Endothelial cell of umbilical vein (primary cell): Measurements from ENCODE around the gene MPL. TPM values are rescaled to one million over a fixed set of nuclear protein-coding genes. Genes with fewer than 3 reads are reported as not detected.

Experiments used
- BruUV-seq: library from RNA; stranded (reverse); fragments of 400-500 nt; replicated peaks from 2 replicates; lab custom pipeline; 2021; lab: Mats Ljungman, UMichigan
- CTCF ChIA-PET: fragments of 300-600, 350-600 bp; sonication (Branson Sonifier 250); formaldehyde crosslinking; loops from one replicate; lab custom pipeline; 2021; ENCODE audit warnings: antibody characterized with exemption, inconsistent platforms; lab: Charles Lee
- POLR2A ChIA-PET: fragments of 300-600, 350-600 bp; sonication (Branson Sonifier 250); formaldehyde crosslinking; loops from one replicate; lab custom pipeline; 2021; ENCODE audit warnings: antibody characterized with exemption, inconsistent platforms; lab: Charles Lee
- DNase-seq: peaks from one replicate; pipeline ENCODE4 v3.0.0-alpha.2; 2011; ENCODE audit warnings: low read depth, low spot score
- FAIRE-seq: peaks from 2 replicates; lab custom pipeline; 2011; peaks lifted over from hg19 to GRCh38; lab: Jason Lieb, UNC
- H2AFZ ChIP-seq: 2 replicates; pipeline ENCODE4 v1.6.0; 2012; ENCODE audit warnings: low read depth, low read length, control low read depth, inconsistent platforms
- H3K27ac ChIP-seq: 2 replicates; pipeline ENCODE4 v1.5.1; 2011; ENCODE audit warnings: low read depth, mild to moderate bottlenecking, control low read depth, low read length, moderate library complexity; ENCODE audit not compliant: insufficient read depth
- H3K27me3 ChIP-seq, 2 experiments: 2 replicates each; pipeline versions ENCODE4 v1.6.0 to v1.6.1; 2011; ENCODE audit warnings: low read length in 2 of 2, mixed read lengths in 1 of 2; ENCODE audit not compliant: control insufficient read depth in 2 of 2, insufficient read depth in 2 of 2
- H3K36me3 ChIP-seq, 2 experiments: 2 replicates in 1 of 2; 3 replicates in 1 of 2; pipeline ENCODE4 v1.5.1; 2011; ENCODE audit warnings: low read length in 2 of 2, mild to moderate bottlenecking in 1 of 2, moderate library complexity in 1 of 2; ENCODE audit not compliant: control insufficient read depth in 2 of 2, insufficient read depth in 2 of 2; ENCODE audit errors: extremely low read depth in 1 of 2
- H3K4me1 ChIP-seq: 3 replicates; pipeline ENCODE4 v1.5.1; 2011; ENCODE audit warnings: mild to moderate bottlenecking, low read length; ENCODE audit not compliant: control insufficient read depth, insufficient read depth; ENCODE audit errors: extremely low read depth
- H3K4me2 ChIP-seq: 2 replicates; pipeline ENCODE4 v1.6.1; 2011; ENCODE audit warnings: low read length, control low read depth, mixed read lengths; ENCODE audit not compliant: insufficient read depth
- H3K4me3 ChIP-seq, 3 experiments: fragments of 200-600 bp in 1 of 3; sonication (generic), shearing (Covaris generic) in 1 of 3; replicated peaks in 1 of 3; 2 replicates each; pipeline ENCODE4 v1.5.1; 2011 to 2016; ENCODE audit warnings: control low read depth in 3 of 3, low read length in 3 of 3, mild to moderate bottlenecking in 2 of 3, inconsistent platforms in 1 of 3, low read depth in 1 of 3, moderate library complexity in 1 of 3; ENCODE audit not compliant: insufficient read depth in 1 of 3
- H3K79me2 ChIP-seq: 2 replicates; pipeline ENCODE4 v1.6.0; 2012; ENCODE audit warnings: low read length, inconsistent platforms; ENCODE audit not compliant: control insufficient read depth, insufficient read depth
- H3K9ac ChIP-seq: replicated peaks from 2 replicates; pipeline ENCODE3; 2011; ENCODE audit warnings: low read length, control low read depth; ENCODE audit not compliant: insufficient read depth; ENCODE audit errors: extremely low read depth
- H3K9me1 ChIP-seq: replicated peaks from 3 replicates; pipeline ENCODE4 v1.6.0; 2011; ENCODE audit warnings: mild to moderate bottlenecking, low read length; ENCODE audit not compliant: control insufficient read depth, insufficient read depth; ENCODE audit errors: extremely low read depth
- H3K9me3 ChIP-seq: replicated peaks from 2 replicates; pipeline ENCODE4 v1.5.1; 2012; ENCODE audit warnings: low read length, inconsistent platforms; ENCODE audit not compliant: control insufficient read depth, insufficient read depth
- H4K20me1 ChIP-seq: replicated peaks from 2 replicates; pipeline ENCODE3; 2011; ENCODE audit warnings: mild to moderate bottlenecking, low read length; ENCODE audit not compliant: control insufficient read depth, insufficient read depth; ENCODE audit errors: extremely low read depth
- EZH2 ChIP-seq: IDR thresholded peaks from 2 replicates; pipeline ENCODE4 v1.6.1; 2012; ENCODE audit warnings: borderline replicate concordance, low read depth, mild to moderate bottlenecking, moderate library complexity, low read length, inconsistent platforms; ENCODE audit not compliant: severe bottlenecking
- FOS ChIP-seq: IDR thresholded peaks from 2 replicates; pipeline ENCODE4 v1.6.1; 2011; ENCODE audit warnings: mild to moderate bottlenecking, low read length, moderate library complexity, borderline replicate concordance; ENCODE audit not compliant: insufficient read depth
- GATA2 ChIP-seq: IDR thresholded peaks from 2 replicates; pipeline ENCODE4 v1.7.0; 2011; ENCODE audit warnings: low read depth, mild to moderate bottlenecking, moderate library complexity, mixed read lengths, low read length; ENCODE audit not compliant: insufficient read length, insufficient read depth
- JUN ChIP-seq: IDR thresholded peaks from 2 replicates; pipeline ENCODE4 v1.6.1; 2011; ENCODE audit warnings: borderline replicate concordance, low read depth; ENCODE audit not compliant: insufficient read length, insufficient read depth
- MAX ChIP-seq: IDR thresholded peaks from 2 replicates; pipeline ENCODE4 v1.6.1; 2011; ENCODE audit not compliant: insufficient read depth, insufficient read length
- MYC ChIP-seq: IDR thresholded peaks from one replicate; pipeline ENCODE4 v1.6.1; 2011; ENCODE audit warnings: mild to moderate bottlenecking, low read depth, low read length
- POLR2A ChIP-seq: IDR thresholded peaks from 2 replicates; pipeline ENCODE4 v1.6.1; 2012; ENCODE audit warnings: low read depth, mild to moderate bottlenecking, control low read depth, low read length
- POLR2AphosphoS5 ChIP-seq: IDR thresholded peaks from 2 replicates; pipeline ENCODE4 v1.6.1; 2012; ENCODE audit warnings: low read depth, mild to moderate bottlenecking, control low read depth, low read length, moderate library complexity; ENCODE audit not compliant: insufficient read depth
- dilution Hi-C: fragments of 300-500 bp; cut with MboI; formaldehyde crosslinking; loops from one replicate; pipeline ENCODE4 v1.15.0; 2019; ENCODE audit warnings: low sequenced_read_pairs; ENCODE audit not compliant: extremely low pct_ligation_motif_present
- intact Hi-C: fragments of 100-400 bp; cut with micrococcal nuclease; formaldehyde crosslinking; loops from one replicate; pipeline ENCODE4 v1.10.0; 2022
- polyA plus RNA-seq, 4 experiments: library from polyadenylated mRNA; depleted of rRNA in 3 of 4; stranded (reverse) in 3 of 4; unstranded in 1 of 4; fragments of >200 nt; gene quantifications; 2 replicates each; pipeline versions ENCODE4 v1.2.1 to v1.2.3, GENCODE V29; 2011 to 2012; ENCODE audit warnings: missing spikeins in 1 of 4
- total RNA-seq: library from RNA; stranded (reverse); gene quantifications from 2 replicates; pipeline ENCODE4 v1.2.3, GENCODE V29; 2021

The MPL gene
- total and polyA plus RNA-seq, 2 donors (not counting 3 experiments of a cell fraction or from before 2014, with no cell fraction given): 0.14 to 0.24 TPM

GRCh38 chr1:43395523-43395922 is 57.9 kb downstream of the MPL start:
- Histone ChIP-seq H3K4me2 (no peak overlapping the region), H3K79me2 (peaks cover 5% of the 10 kb centered on the region), H2AFZ (no peak overlapping the region), H3K4me1 (peaks cover 4% of the 10 kb centered on the region), H3K4me3 (no peak overlapping the region), H3K9me1 (no peaks in the 10 kb centered on the region), H3K36me3 (peaks cover 0 to 2% of the 10 kb centered on the region in 2 experiments), H3K9me3 (no peaks in the 10 kb centered on the region), H3K9ac (no peak overlapping the region), H4K20me1 (no peaks in the 10 kb centered on the region), H3K27ac (no peak overlapping the region), H3K27me3 (no peaks in the 10 kb centered on the region)
- DNase-seq: no peak
- intact Hi-C loops (no loop called here), dilution Hi-C loops (no loop called here)
- no peak for TF ChIP-seq POLR2A
- no peak for TF ChIP-seq FOS
- no peak for TF ChIP-seq EZH2
- TF ChIP-seq JUN: no peak
- FAIRE-seq: peak; percentile 50
- POLR2A ChIA-PET: no interaction called here
- BruUV-seq: no TSS peak
- CTCF ChIA-PET: no interaction called here

- Histone ChIP-seq H3K9me3 (no peaks in the 10 kb centered on the region), H3K9me1 (no peaks in the 10 kb centered on the region), H3K9ac (no peak overlapping the region), H2AFZ (no peak overlapping the region), H4K20me1 (no peaks in the 10 kb centered on the region), H3K79me2 (no peaks in the 10 kb centered on the region), H3K4me1 (no peaks in the 10 kb centered on the region), H3K4me3 (no peak overlapping the region), H3K27me3 (no peaks in the 10 kb centered on the region), H3K36me3 (peaks cover 0 to 2% of the 10 kb centered on the region in 2 experiments), H3K27ac (no peak overlapping the region), H3K4me2 (no peak overlapping the region)
- intact Hi-C loops: no loop called here
- CTCF ChIA-PET: interaction anchor here (1.1 kb wide), 1 partner anchor 19 kb away, joined by 7 read pairs; no protein-coding TSS in a partner anchor
- FAIRE-seq (no peak), DNase-seq (no peak)
- POLR2A ChIA-PET: no interaction called here
- BruUV-seq: no TSS peak
- TF ChIP-seq MAX: no peak
- no peak for TF ChIP-seq JUN
- no peak for TF ChIP-seq POLR2AphosphoS5
- no peak for TF ChIP-seq EZH2
- TF ChIP-seq POLR2A: no peak
- no peak for TF ChIP-seq MYC
- TF ChIP-seq GATA2: no peak
- dilution Hi-C loops: no loop called here
These were observed 58.4 kb downstream of the MPL start for GRCh38 chr1:43396059-43396458.
